Measurements from ENCODE around the gene IGFLR1. TPM values are rescaled to one million over a fixed set of nuclear protein-coding genes. Genes with fewer than 3 reads are reported as not detected.

The IGFLR1 gene, protein sequence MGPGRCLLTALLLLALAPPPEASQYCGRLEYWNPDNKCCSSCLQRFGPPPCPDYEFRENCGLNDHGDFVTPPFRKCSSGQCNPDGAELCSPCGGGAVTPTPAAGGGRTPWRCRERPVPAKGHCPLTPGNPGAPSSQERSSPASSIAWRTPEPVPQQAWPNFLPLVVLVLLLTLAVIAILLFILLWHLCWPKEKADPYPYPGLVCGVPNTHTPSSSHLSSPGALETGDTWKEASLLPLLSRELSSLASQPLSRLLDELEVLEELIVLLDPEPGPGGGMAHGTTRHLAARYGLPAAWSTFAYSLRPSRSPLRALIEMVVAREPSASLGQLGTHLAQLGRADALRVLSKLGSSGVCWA
- total RNA-seq, result 0.29 and 1.2 TPM in 2 replicates

GRCh38 chr19:35742121-35742724 lies at the start of gene IGFLR1:
IGFLR1 (minus strand) TSS chr19:35742452; CDS start chr19:35741180, 1,272 bp downstream.

GRCh38 chr19:35775298-35776101 lies 33.2 kb upstream of the IGFLR1 start, which contains the start of gene ARHGAP33:
ARHGAP33 (plus strand) TSS chr19:35775564; CDS start chr19:35775659, 95 bp downstream.

GRCh38 chr19:35757749-35758608 lies 15.7 kb upstream of the IGFLR1 start, which contains the start of gene PROSER3:
PROSER3 (plus strand) TSS chr19:35758176; CDS start chr19:35758216, 40 bp downstream.

GRCh38 chr19:35756377-35757230 lies 14.4 kb upstream of the IGFLR1 start, which contains the start of gene HSPB6:
HSPB6 (minus strand) TSS chr19:35757029; CDS start chr19:35757008, 21 bp downstream.

GRCh38 chr19:35748106-35749020 lies 6.1 kb upstream of the IGFLR1 start, which contains the start of gene LIN37:
LIN37 (plus strand) TSS chr19:35748576; CDS start chr19:35748725, 149 bp downstream.

DNA sequence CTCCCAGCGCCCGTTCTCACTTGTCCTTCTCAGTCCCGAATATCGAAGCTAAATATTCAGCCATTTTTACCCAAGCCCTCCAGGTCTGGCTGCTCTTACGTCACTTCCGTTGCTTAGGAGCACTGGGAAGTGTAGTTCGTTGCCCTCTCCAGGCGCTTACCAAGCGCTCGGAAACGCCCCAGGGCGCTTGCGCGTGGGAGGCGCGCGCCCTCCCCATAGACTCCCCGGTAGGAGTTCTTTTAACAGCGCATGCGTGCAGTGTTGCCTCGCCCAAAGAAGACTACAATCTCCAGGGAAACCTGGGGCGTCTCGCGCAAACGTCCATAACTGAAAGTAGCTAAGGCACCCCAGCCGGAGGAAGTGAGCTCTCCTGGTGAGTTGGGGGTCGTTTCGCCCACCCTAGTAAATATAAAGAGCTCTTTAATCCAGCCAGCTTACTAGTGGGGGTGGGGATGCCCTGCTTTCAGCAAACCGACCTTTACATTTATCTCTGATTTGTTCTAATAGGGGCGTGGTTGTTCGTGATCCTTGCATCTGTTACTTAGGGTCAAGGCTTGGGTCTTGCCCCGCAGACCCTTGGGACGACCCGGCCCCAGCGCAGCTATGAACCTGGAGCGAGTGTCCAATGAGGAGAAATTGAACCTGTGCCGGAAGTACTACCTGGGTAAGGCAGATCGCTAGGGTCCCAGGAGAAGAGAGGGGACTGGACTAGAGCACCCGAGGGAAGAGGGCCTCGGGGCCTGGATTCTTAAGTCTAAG lies 3.3 kb upstream of the IGFLR1 start, which contains the start of the genes PSENEN and U2AF1L4:
Gene PSENEN, plus strand, starts transcription at position 324 of the 759 bp plus-strand sequence. Its CDS starts 280 bp downstream, at position 604.
Gene U2AF1L4, minus strand, starts transcription at position 91 of the 759 bp plus-strand sequence. Its CDS starts 27 bp downstream, at position 64.

GRCh38 chr19:35717665-35718344 lies 24.4 kb downstream of the IGFLR1 start, which contains the start of gene KMT2B:
KMT2B (plus strand) TSS chr19:35718003; CDS start chr19:35718019, 16 bp downstream.

GRCh38 chr19:35704218-35704617 lies 38.0 kb downstream of the IGFLR1 start, which contains the start of gene ZBTB32:
ZBTB32 (plus strand) TSS chr19:35704558; CDS start chr19:35714627, 10,069 bp downstream.

Other genes starting within 250 kb of the IGFLR1 start
- 6.4 and 13.6 TPM in 2 replicates for gene DMKN, start 228.8 kb downstream of the IGFLR1 start, total RNA-seq
- gene SBSN, start 214.1 kb downstream of the IGFLR1 start, total RNA-seq, result 2.9 and 10.6 TPM in 2 replicates
- 0.17 TPM in 1 of 2 replicates, not detected in the other for gene GAPDHS, start 209.0 kb downstream of the IGFLR1 start, total RNA-seq
- 56.6 and 103 TPM in 2 replicates for gene TMEM147, start 196.8 kb downstream of the IGFLR1 start, total RNA-seq
- gene ATP4A, start 178.8 kb downstream of the IGFLR1 start, total RNA-seq, result not detected in 2 replicates
- not detected in 2 replicates for gene PMIS2, start 156.3 kb downstream of the IGFLR1 start, total RNA-seq
- gene HAUS5, start 129.7 kb downstream of the IGFLR1 start, total RNA-seq, result 6.6 and 12.2 TPM in 2 replicates
- gene RBM42, start 113.4 kb downstream of the IGFLR1 start, total RNA-seq, result 53.3 and 62.4 TPM in 2 replicates
- gene ETV2, start 100.7 kb downstream of the IGFLR1 start, total RNA-seq, result 0.17 and 0.44 TPM in 2 replicates
- 225 and 365 TPM in 2 replicates for gene COX6B1, start 94.1 kb downstream of the IGFLR1 start, total RNA-seq
- gene UPK1A, start 75.9 kb downstream of the IGFLR1 start, total RNA-seq, result not detected in 2 replicates
- gene ZBTB32, start 37.9 kb downstream of the IGFLR1 start, total RNA-seq, result not detected in 2 replicates
- gene KMT2B, start 24.4 kb downstream of the IGFLR1 start, total RNA-seq, result 9.8 and 10.9 TPM in 2 replicates
- gene U2AF1L4, start 3.0 kb upstream of the IGFLR1 start, total RNA-seq, result 4.6 and 7.3 TPM in 2 replicates
- gene PSENEN, start 3.2 kb upstream of the IGFLR1 start, total RNA-seq, result 18.4 and 20.2 TPM in 2 replicates
- gene LIN37, start 6.1 kb upstream of the IGFLR1 start, total RNA-seq, result 8.0 and 18.5 TPM in 2 replicates
- 125 and 302 TPM in 2 replicates for gene HSPB6, start 14.6 kb upstream of the IGFLR1 start, total RNA-seq
- 6.1 and 9.9 TPM in 2 replicates for gene PROSER3, start 15.7 kb upstream of the IGFLR1 start, total RNA-seq
- 5.6 and 10.0 TPM in 2 replicates for gene ARHGAP33, start 33.1 kb upstream of the IGFLR1 start, total RNA-seq
- not detected in 2 replicates for gene PRODH2, start 70.4 kb upstream of the IGFLR1 start, total RNA-seq
- gene NPHS1, start 110.1 kb upstream of the IGFLR1 start, total RNA-seq, result not detected in 2 replicates
- not detected in 2 replicates for gene KIRREL2, start 114.5 kb upstream of the IGFLR1 start, total RNA-seq
- gene APLP1, start 126.1 kb upstream of the IGFLR1 start, total RNA-seq, result 5.1 and 11.7 TPM in 2 replicates
- 3.2 and 3.6 TPM in 2 replicates for gene NFKBID, start 158.1 kb upstream of the IGFLR1 start, total RNA-seq
- 0.87 and 1.8 TPM in 2 replicates for gene HCST, start 160.1 kb upstream of the IGFLR1 start, total RNA-seq
- gene TYROBP, start 165.8 kb upstream of the IGFLR1 start, total RNA-seq, result 0.33 TPM in 1 of 2 replicates, not detected in the other
- 2.5 and 6.3 TPM in 2 replicates for gene LRFN3, start 193.9 kb upstream of the IGFLR1 start, total RNA-seq